HG02759 (cell line): Measurements from ENCODE around the gene GTF2H2.
"Not testable (repeated sequence)": the region's sequence is repeated elsewhere in the genome, so short reads cannot be mapped to it uniquely, and the experiment has no call there.

Experiments
- ATAC-seq: cut with Tn5 transposase; IDR thresholded peaks from one replicate; pipeline ENCODE4 v1.9.1; 2021; ENCODE audit warnings: mild to moderate bottlenecking, moderate library complexity; ENCODE audit not compliant: unreplicated experiment

The GTF2H2 gene

DNA sequence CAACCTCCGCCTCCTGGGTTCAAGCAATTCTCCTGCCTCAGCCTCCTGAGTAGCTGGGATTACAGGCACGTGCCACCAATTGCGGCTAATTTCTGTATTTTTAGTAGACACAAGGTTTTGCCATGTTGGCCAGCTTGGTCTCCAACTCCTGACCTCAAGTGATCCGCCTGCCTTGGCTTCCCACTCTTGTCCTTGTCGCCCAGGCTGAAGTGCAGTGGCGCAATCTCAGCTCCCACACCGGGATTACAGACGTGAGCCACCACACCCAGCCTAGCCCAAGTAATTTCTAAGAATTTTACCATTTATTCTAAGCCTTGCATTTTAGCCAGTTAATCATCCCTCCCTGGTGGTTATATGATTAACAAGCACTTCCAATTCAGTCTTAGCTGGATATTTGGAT, 53.3 kb downstream of the GTF2H2 start:
- no peak for ATAC-seq

DNA sequence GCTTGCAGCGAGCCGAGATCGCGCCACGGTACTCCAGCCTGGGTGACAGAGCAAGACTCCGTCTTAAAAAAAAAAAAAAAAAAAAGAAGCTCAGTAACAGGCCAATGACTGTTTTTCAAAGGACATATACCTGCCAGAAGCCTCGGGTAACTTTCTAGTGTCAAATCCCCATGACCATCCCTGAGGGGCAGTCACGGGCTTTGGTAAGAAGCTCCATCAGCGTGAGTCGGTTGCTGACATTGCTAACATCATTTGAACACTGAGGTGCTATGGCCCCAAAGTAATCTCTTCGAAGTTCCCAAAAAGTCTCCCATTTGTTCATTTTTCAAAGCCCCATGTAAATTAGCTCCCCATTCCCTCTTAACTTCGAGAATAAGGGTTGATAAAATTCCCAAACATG, 53.9 kb downstream of the GTF2H2 start:
- ATAC-seq: no peak

DNA sequence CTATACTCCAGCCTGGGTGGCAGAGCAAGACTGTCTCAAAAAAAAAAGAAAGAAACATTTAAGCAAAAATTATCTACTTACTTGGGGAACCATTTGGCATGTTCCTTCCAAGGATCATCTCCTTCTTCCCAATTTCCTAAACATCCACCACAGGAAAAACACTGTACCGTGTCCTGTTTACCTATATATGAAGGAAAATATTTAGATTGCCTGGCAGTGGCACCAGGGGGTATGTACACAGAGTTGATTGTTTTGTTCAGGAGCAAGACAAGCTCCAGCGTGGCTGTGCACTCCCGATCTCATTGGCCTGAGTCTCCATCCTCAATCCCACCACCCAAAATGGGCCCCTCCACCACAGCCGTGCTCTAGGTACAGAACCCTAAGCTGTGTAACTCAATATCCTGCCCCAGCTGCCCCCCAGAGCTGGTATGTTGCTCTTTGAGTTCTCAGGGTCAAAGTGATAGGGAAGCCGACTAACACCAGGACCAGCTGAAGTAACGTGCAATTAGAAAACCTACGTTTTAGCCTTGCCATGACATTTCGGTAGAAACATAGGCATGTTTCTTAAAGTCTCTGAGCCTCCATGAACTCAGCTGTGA, 56.2 kb downstream of the GTF2H2 start:
- no peak for ATAC-seq

DNA sequence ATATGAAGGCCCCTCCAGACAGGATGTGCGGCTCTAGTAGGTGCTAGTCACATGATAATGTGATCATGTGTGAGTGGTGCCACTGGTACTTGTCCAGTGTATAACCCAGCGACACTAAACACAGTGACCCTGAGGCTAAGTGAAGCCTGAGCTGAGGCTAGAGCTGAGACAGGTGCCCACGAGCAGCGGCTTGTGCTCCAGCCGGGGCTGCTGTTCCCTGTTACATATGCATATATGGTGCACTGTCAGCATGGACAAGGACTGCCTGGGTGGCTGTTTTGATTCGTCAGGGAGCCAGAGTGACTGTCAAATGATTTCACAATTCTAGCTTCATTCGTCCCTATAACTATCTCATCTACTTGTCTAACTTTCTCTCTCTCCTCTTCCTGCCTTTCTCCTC, 60.5 kb downstream of the GTF2H2 start:
- not testable (repeated sequence) for ATAC-seq
